Tibial nerve (tissue), 4 donors: ENCODE data around the gene AIFM3.

Experiments used
- CTCF ChIP-seq, 5 experiments: fragments of 200-600 bp in 3 of 5; fragments of 450-650 bp in 2 of 5; sonication (generic) in 3 of 5; IDR thresholded peaks; one replicate each; pipeline ENCODE4 v1.5.1; 2016 to 2019; ENCODE audit warnings: antibody characterized with exemption in 5 of 5, mild to moderate bottlenecking in 3 of 5, moderate library complexity in 2 of 5
- EP300 ChIP-seq, 2 donors: sonication (generic); formaldehyde crosslinking; IDR thresholded peaks; one replicate each; pipeline ENCODE4 v1.6.1; 2017; ENCODE audit warnings: antibody characterized with exemption in 2 of 2, mild to moderate bottlenecking in 1 of 2
- POLR2A ChIP-seq, 2 donors: fragments of 450-650 bp; IDR thresholded peaks; one replicate each; pipeline ENCODE4 v1.6.1; 2017; ENCODE audit warnings: antibody characterized with exemption in 2 of 2, mild to moderate bottlenecking in 2 of 2, moderate library complexity in 2 of 2

GRCh38 chr22:20994128-20994901, 27.3 kb downstream of the AIFM3 start:
- no peak for TF ChIP-seq CTCF (IDR thresholded peaks at IDR 0.05)
- no peak for TF ChIP-seq POLR2A (IDR thresholded peaks at IDR 0.05)
- no peak for TF ChIP-seq EP300 (IDR thresholded peaks at IDR 0.05)
